Kidney (tissue), 14 donors: Measurements from ENCODE around the gene ANTXRL. TPM values are rescaled to one million over a fixed set of nuclear protein-coding genes. Genes with fewer than 3 reads are reported as not detected.

ENCODE experiments used
- DNase-seq, 5 donors: peaks; one replicate each; pipeline ENCODE4 v3.0.0-alpha.2; 2013 to 2020
- FAIRE-seq: peaks from 2 replicates; lab custom pipeline; 2012; peaks lifted over from hg19 to GRCh38; lab: Jason Lieb, UNC
- H3K27ac ChIP-seq, 2 donors: one replicate each; pipeline ENCODE4 v1.7.0; 2013; ENCODE audit warnings: low read depth in 2 of 2, low read length in 2 of 2, inconsistent platforms in 1 of 2
- H3K27me3 ChIP-seq: one replicate; pipeline ENCODE4 v1.7.1; 2013; ENCODE audit warnings: low read length, inconsistent platforms; ENCODE audit not compliant: control insufficient read depth, insufficient read depth
- H3K36me3 ChIP-seq, 3 donors: one replicate each; pipeline versions ENCODE4 v1.7.0 to v1.7.1; 2013; ENCODE audit warnings: low read length in 3 of 3, control low read depth in 1 of 3, inconsistent platforms in 1 of 3; ENCODE audit not compliant: insufficient read depth in 3 of 3, control insufficient read depth in 2 of 3
- H3K4me1 ChIP-seq, 3 donors: one replicate each; pipeline versions ENCODE4 v1.7.0 to v1.7.1; 2013; ENCODE audit warnings: low read length in 3 of 3, inconsistent platforms in 1 of 3, low read depth in 1 of 3; ENCODE audit not compliant: control insufficient read depth in 2 of 3, insufficient read depth in 2 of 3
- H3K4me3 ChIP-seq, 3 donors: one replicate each; pipeline versions ENCODE4 v1.7.0 to v1.8.1; 2013; ENCODE audit warnings: low read length in 3 of 3, control low read depth in 1 of 3, inconsistent platforms in 1 of 3
- H3K9ac ChIP-seq, 3 donors: one replicate each; pipeline versions ENCODE4 v1.7.0 to v1.7.1; 2013; ENCODE audit warnings: low read length in 3 of 3, control low read depth in 1 of 3, inconsistent platforms in 1 of 3
- H3K9me3 ChIP-seq, 3 donors: one replicate each; pipeline versions ENCODE4 v1.7.0 to v1.7.1; 2013; ENCODE audit warnings: low read length in 3 of 3, control low read depth in 1 of 3, inconsistent platforms in 1 of 3; ENCODE audit not compliant: control insufficient read depth in 2 of 3, insufficient read depth in 1 of 3
- CTCF ChIP-seq: IDR thresholded peaks from 3 replicates; pipeline ENCODE4 v1.5.1; 2012; ENCODE audit warnings: mild to moderate bottlenecking, moderate library complexity, borderline replicate concordance; ENCODE audit not compliant: insufficient read depth; ENCODE audit errors: extremely low read depth
- intact Hi-C: fragments of 100-400 bp; cut with DNase I; formaldehyde crosslinking; loops from one replicate; pipeline ENCODE4 v1.11.1; 2022
- polyA plus RNA-seq: library from polyadenylated mRNA; stranded (reverse); fragments of 350-450 nt; fragmentation: Illumina TruSeq; extraction: RNeasy Lipid Tissue Mini Kit (QIAGEN cat#74804); gene quantifications from one replicate; pipeline ENCODE4 v1.2.3, GENCODE V29; 2014; ENCODE audit warnings: low read depth, low replicate concordance; ENCODE audit not compliant: insufficient read depth
- total RNA-seq: library from RNA; stranded (reverse); fragmentation: NEBNext Ultra II Directional; extraction: Animal tissue kit (Norgen Biotek cat#: 25700); gene quantifications from one replicate; pipeline ENCODE4 v1.2.1, GENCODE V29; 2021
- donor health status: control.
- donor health status: control.
- donor health status: control.
- donor health status: control.
- donor health status: control.
- donor health status: DM: yes; HTN: yes; CAD: no.
- donor health status: Normal renal cell carcinoma (clear cell type).

The ANTXRL gene
- total and polyA plus RNA-seq, 2 donors from 2014 or later: 0.16 TPM; not detected in 1

- Histone ChIP-seq H3K27me3 (no peaks in the 10 kb centered on the region), H3K27ac (no peak overlapping the region), H3K4me1 (no peaks in the 10 kb centered on the region), H3K9me3 (no peaks in the 10 kb centered on the region), H3K9ac (no peak overlapping the region), H3K4me3 (no peak overlapping the region), H3K36me3 (no peaks in the 10 kb centered on the region)
- TF ChIP-seq CTCF: no peak
- FAIRE-seq (no peak), DNase-seq (no peak)
- intact Hi-C loops: no loop called here
Observed at GRCh38 chr10:46321770-46322169, 35.0 kb downstream of the ANTXRL start.

GRCh38 chr10:46323176-46323575 lies 36.4 kb downstream of the ANTXRL start:
- Histone ChIP-seq H3K9ac (no peak overlapping the region), H3K4me1 (no peaks in the 10 kb centered on the region), H3K4me3 (no peak overlapping the region), H3K36me3 (no peaks in the 10 kb centered on the region), H3K27ac (no peak overlapping the region), H3K9me3 (no peaks in the 10 kb centered on the region), H3K27me3 (no peaks in the 10 kb centered on the region)
- no peak for TF ChIP-seq CTCF
- DNase-seq (no peak), FAIRE-seq (no peak)
- intact Hi-C loops: no loop called here

GRCh38 chr10:46325021-46325420 lies 38.2 kb downstream of the ANTXRL start:
- FAIRE-seq: no peak
- Histone ChIP-seq H3K4me1 (no peaks in the 10 kb centered on the region), H3K36me3 (no peaks in the 10 kb centered on the region), H3K9me3 (no peaks in the 10 kb centered on the region), H3K27me3 (no peaks in the 10 kb centered on the region), H3K27ac (no peak overlapping the region), H3K4me3 (no peak overlapping the region), H3K9ac (no peak overlapping the region)
- DNase-seq: no peak
- intact Hi-C loops: no loop called here
- no peak for TF ChIP-seq CTCF

GRCh38 chr10:46326066-46326465 lies 39.3 kb downstream of the ANTXRL start:
- H3K4me1 ChIP-seq: no peaks in the 10 kb centered on the region
- intact Hi-C loops: no loop called here
- FAIRE-seq: no peak
- no peaks in the 10 kb centered on the region for H3K27me3 ChIP-seq
- no peak overlapping the region for H3K9ac ChIP-seq
- DNase-seq: no peak
- TF ChIP-seq CTCF: no peak
- no peak overlapping the region for H3K27ac ChIP-seq
- no peaks in the 10 kb centered on the region for H3K9me3 ChIP-seq
- no peak overlapping the region for H3K4me3 ChIP-seq
- H3K36me3 ChIP-seq: no peaks in the 10 kb centered on the region
